Epithelial cell of proximal tubule (primary cell): ENCODE data around the gene KANSL3. TPM values are rescaled to one million over a fixed set of nuclear protein-coding genes. Genes with fewer than 3 reads are reported as not detected.
"Not testable (repeated sequence)": the region's sequence is repeated elsewhere in the genome, so short reads cannot be mapped to it uniquely, and the experiment has no call there.

Experiments used
- DNase-seq: peaks from one replicate; pipeline ENCODE4 v3.0.0-alpha.2; 2011; ENCODE audit warnings: low read depth
- H3K4me3 ChIP-seq: 2 replicates; pipeline ENCODE4 v1.5.1; 2011; ENCODE audit warnings: low read depth, mild to moderate bottlenecking, low read length
- total RNA-seq: library from RNA; depleted of rRNA; stranded (reverse); fragments of >200 nt; gene quantifications from 2 replicates; pipeline ENCODE4 v1.2.3, GENCODE V29; 2015
- TF ChIP-seq, protein P1 (sequence below): conservative IDR thresholded peaks from 2 replicates; pipeline ENCODE4 v1.5.1; 2012; ENCODE audit warnings: low read depth, mild to moderate bottlenecking, low read length

Gene KANSL3
- total RNA-seq, 1 donor from 2014 or later: 24.0 TPM

DNA sequence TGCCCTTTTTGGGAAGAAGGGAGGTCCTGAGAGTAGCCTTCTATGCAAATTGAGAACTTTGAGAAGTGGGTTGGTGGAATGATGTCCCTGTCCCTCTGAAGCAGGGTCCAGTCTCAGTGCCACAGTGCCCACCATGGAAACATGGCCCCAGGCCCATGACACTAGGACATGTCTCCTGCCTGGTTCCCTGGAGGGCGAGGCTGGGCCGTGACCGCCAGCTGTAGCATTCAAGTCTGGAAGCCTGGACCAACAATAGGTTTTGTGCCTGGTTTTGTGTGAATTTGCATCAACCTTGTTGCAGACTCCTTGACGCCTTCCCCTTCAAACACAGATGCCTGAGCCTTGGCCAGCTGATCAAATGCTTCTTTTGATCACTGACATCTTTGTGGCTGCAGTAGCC lies 74.1 kb downstream of the KANSL3 start:
- TF ChIP-seq, protein P1, sequence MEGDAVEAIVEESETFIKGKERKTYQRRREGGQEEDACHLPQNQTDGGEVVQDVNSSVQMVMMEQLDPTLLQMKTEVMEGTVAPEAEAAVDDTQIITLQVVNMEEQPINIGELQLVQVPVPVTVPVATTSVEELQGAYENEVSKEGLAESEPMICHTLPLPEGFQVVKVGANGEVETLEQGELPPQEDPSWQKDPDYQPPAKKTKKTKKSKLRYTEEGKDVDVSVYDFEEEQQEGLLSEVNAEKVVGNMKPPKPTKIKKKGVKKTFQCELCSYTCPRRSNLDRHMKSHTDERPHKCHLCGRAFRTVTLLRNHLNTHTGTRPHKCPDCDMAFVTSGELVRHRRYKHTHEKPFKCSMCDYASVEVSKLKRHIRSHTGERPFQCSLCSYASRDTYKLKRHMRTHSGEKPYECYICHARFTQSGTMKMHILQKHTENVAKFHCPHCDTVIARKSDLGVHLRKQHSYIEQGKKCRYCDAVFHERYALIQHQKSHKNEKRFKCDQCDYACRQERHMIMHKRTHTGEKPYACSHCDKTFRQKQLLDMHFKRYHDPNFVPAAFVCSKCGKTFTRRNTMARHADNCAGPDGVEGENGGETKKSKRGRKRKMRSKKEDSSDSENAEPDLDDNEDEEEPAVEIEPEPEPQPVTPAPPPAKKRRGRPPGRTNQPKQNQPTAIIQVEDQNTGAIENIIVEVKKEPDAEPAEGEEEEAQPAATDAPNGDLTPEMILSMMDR: no peak
- no peak for DNase-seq
- H3K4me3 ChIP-seq: no peak overlapping the region

- TF ChIP-seq, protein P1: no peak
- no peak overlapping the region for H3K4me3 ChIP-seq
- no peak for DNase-seq
Measured at GRCh38 chr2:96558485-96558884, 79.6 kb downstream of the KANSL3 start.

DNA sequence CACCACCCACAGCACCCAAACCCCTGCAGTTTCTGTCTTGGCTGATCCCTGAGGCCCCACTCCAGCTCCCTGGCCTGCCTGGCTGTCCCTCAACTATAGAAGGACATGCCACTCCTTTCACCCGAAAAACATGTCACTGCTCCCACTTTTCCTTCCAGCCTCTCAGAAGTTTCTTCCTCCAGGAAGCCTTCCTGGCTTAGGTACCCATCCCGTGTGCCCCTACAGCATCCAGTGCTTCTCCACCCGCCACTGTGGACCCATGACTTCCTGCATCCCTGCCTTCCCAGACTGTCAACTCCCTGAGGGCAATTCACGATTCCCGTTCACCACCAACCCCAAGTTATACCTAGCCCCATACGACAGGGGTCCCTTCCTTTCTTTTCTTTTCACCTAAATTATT lies 80.1 kb downstream of the KANSL3 start:
- no peak overlapping the region for H3K4me3 ChIP-seq
- DNase-seq: no peak
- TF ChIP-seq, protein P1: no peak

GRCh38 chr2:96557421-96557820 lies 80.7 kb downstream of the KANSL3 start:
- DNase-seq, H3K4me3 ChIP-seq: not testable (repeated sequence)

DNA sequence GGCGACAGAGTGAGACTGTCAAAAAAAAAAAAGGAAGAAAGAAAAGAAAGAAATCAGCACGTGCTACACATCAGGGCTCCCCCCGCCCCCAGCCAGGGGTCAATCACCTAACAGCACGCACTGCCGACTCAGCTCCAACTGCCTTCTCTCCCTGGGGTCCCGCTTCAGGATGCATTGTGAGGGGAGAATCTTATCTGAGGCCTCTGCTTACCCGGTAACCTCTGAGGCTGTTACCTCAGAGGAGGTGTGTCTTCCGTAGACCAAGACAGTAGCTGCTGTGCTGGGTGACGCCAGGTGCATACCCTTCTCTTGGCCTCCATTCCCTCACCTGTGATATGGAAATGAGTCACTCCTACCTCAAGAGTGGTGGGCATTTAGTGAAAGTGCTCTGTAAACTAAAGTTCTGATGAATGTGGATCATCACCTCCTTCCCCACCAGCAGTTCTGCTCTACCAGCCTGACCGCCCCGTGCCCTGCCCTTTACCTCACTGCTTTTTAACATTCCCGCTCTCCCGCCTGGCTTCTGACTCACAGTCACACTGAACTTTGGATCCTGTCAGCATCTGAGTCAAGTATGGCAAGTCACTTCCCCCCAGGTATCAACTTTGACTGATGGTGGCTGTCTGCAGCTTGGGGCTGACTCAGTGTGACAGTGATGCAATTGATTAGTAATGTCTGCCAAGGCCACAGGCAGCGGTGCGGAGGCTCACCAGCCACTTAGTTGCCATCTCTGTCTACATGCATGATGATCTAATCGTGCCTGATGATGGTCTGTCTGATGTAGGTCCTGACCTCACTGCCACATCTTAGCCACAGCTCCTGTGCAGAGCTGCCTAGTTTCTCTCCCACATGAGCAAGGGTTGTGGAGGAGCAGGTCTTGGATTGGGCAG lies 81.4 kb downstream of the KANSL3 start:
- DNase-seq: peak; percentile 94
- TF ChIP-seq, protein P1: no peak

GRCh38 chr2:96555146-96555610 lies 82.9 kb downstream of the KANSL3 start:
- H3K4me3 ChIP-seq: no peak overlapping the region
- DNase-seq: no peak
- TF ChIP-seq, protein P1: no peak

More for the DNA sequence above, 81.4 kb downstream of the KANSL3 start:
- no peak overlapping the region for H3K4me3 ChIP-seq

DNA sequence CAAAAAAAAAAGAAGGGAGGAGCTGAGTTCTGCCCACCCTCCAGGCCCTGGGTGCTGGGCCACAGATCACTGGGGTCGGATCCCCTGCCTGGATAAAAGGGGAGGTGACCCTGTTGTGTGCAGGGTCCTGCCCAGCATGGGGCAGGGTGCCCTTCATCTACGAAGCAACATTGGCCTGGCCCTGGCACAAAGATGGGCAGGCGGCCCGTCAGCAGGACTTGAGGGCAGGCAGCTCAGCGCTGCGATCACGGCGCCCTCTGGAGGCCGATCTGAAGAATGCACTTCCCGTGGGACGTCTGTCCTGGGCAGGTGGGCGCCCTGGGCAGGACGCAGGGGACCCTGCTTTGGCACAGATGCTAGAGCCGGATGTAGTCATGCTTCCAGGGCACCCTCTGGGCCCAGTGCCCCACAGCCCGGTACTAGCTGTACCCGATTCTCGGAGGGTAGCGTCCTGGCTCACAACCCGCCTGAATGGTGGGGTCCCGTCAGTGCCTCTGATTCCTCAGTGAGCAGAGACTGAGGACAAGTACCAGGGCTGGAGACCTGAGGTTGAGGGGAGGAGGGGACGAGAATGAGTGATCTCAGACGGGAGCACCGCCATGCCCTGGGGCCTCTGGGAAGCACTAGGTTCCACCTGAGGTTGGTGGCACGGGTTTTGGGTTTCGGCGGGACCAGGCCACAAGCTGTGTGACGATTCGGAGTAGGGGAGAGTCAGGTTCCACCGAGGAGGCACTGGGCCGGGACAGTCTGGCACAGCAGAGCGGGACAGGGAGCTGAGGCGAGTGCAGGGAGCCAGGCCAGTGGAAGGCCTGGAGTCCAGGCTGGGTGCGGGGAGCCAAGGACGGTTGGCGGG lies 83.6 kb downstream of the KANSL3 start:
- H3K4me3 ChIP-seq: no peak overlapping the region
- TF ChIP-seq, protein P1: peak; percentile 88
- no peak for DNase-seq

DNA sequence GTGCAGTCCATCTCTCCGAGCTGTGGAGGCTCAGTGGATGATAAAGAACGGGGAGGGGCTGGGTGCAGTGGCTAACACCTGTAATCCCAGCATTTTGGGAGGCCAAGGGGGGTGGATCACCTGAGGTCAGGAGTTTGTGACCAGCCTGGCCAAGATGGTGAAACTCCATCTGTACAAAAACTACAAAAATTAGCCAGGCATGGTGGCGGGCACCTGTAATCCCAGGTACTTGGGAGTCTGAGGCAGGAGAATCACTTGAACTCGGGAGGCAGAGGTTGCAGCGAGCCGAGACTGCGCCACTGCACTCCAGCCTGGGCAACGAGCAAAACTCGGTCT lies 84.2 kb downstream of the KANSL3 start:
- not testable (repeated sequence) for H3K4me3 ChIP-seq, DNase-seq
